Measurements from ENCODE around the gene MRPS7.

MRPS7 gene

GRCh38 chr17:75241996-75242460, 19.7 kb upstream of the MRPS7 start:
- no peaks in the 10 kb centered on the region for H4K20me1 ChIP-seq (ENCODE audit: low read depth, low read length)
- H3K27ac ChIP-seq (ENCODE audit: low read depth, low read length): no peak overlapping the region
- H3K9me3 ChIP-seq (ENCODE audit: insufficient read depth, low read length): no peaks in the 10 kb centered on the region
- H2AFZ ChIP-seq (ENCODE audit: low read depth, low read length, severe bottlenecking): no peak overlapping the region
- H3K9me2 ChIP-seq (replicated peaks; ENCODE audit: insufficient read depth, low read length): no peaks in the 10 kb centered on the region
- H3K36me3 ChIP-seq (ENCODE audit: low read length): no peaks in the 10 kb centered on the region
- no peak overlapping the region for H3K9ac ChIP-seq (ENCODE audit: low read length)
- H3K4me3 ChIP-seq (ENCODE audit: insufficient read depth, low read length, poor library complexity, severe bottlenecking): no peak overlapping the region
- 0 out of 2 replicates have a peak, but pooled peaks cover 4% of the 10 kb centered on the region for H3K79me2 ChIP-seq (ENCODE audit: insufficient read depth, low read length)
- no peak overlapping the region for H3K4me2 ChIP-seq (ENCODE audit: low read depth, low read length, poor library complexity, severe bottlenecking)
- no peaks in the 10 kb centered on the region for H3K27me3 ChIP-seq (ENCODE audit: low read length)
- TF ChIP-seq CTCF (IDR thresholded peaks at IDR 0.05; ENCODE audit: insufficient read depth, low read length, poor library complexity, severe bottlenecking): no peak
- no peak for TF ChIP-seq EZH2phosphoT487 (conservative IDR thresholded peaks at IDR 0.05; ENCODE audit: low read length)
- peaks cover 6% of the 10 kb centered on the region; the same call in 1 of the 2 replicates for H3F3A ChIP-seq (ENCODE audit: insufficient read depth)

DNA sequence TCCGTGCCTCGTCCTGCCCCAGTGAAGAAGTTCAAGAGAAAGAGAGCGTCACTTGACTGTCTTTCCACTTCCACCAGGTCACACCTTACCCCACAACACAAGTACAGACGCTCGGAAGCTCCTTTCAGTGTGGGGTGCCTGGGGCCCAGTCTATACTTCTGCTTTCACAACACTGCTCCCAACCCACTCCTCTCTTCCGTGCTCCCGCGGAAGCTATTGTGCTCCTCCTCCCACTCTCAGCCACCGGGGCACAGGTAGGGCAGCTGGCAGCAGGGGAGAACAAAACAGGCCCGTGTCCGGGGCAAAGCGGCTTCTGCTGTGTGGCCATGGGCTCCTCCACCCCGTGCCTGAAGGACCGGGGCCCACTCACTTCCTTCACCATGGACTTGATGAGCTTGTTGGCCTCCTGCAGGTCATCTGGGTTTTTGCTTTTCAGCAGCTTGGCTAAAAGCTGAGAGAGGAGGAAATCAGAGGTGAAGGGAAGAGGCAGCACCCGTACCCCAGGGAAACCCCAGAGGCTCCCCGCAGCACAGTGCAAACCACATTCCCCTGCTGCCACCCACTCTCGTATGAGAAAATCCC, 19.1 kb upstream of the MRPS7 start:
- H3K4me3 ChIP-seq (ENCODE audit: insufficient read depth, low read length, poor library complexity, severe bottlenecking): no peak overlapping the region
- H3F3A ChIP-seq (ENCODE audit: insufficient read depth): peaks cover 6% of the 10 kb centered on the region; the same call in 1 of the 2 replicates
- no peaks in the 10 kb centered on the region for H3K27me3 ChIP-seq (ENCODE audit: low read length)
- no peak overlapping the region for H3K27ac ChIP-seq (ENCODE audit: low read depth, low read length)
- no peak overlapping the region for H3K4me2 ChIP-seq (ENCODE audit: low read depth, low read length, poor library complexity, severe bottlenecking)
- TF ChIP-seq EZH2phosphoT487 (conservative IDR thresholded peaks at IDR 0.05; ENCODE audit: low read length) (no peak), CTCF (IDR thresholded peaks at IDR 0.05; ENCODE audit: insufficient read depth, low read length, poor library complexity, severe bottlenecking) (no peak)
- H3K36me3 ChIP-seq (ENCODE audit: low read length): no peaks in the 10 kb centered on the region
- H2AFZ ChIP-seq (ENCODE audit: low read depth, low read length, severe bottlenecking): no peak overlapping the region
- H3K9ac ChIP-seq (ENCODE audit: low read length): no peak overlapping the region
- no peaks in the 10 kb centered on the region for H3K9me3 ChIP-seq (ENCODE audit: insufficient read depth, low read length)
- H3K9me2 ChIP-seq (replicated peaks; ENCODE audit: insufficient read depth, low read length): no peaks in the 10 kb centered on the region
- H3K79me2 ChIP-seq (ENCODE audit: insufficient read depth, low read length): peaks cover 6% of the 10 kb centered on the region
- H4K20me1 ChIP-seq (ENCODE audit: low read depth, low read length): no peaks in the 10 kb centered on the region

- H3K36me3 ChIP-seq (ENCODE audit: low read length): no peaks in the 10 kb centered on the region
Observed at GRCh38 chr17:75244133-75244866, 17.4 kb upstream of the MRPS7 start.

More at GRCh38 chr17:75244133-75244866, 17.4 kb upstream of the MRPS7 start:
- Histone ChIP-seq H4K20me1 (ENCODE audit: low read depth, low read length) (no peaks in the 10 kb centered on the region), H3K27ac (ENCODE audit: low read depth, low read length) (no peak overlapping the region), H3K4me2 (ENCODE audit: low read depth, low read length, poor library complexity, severe bottlenecking) (no peak overlapping the region), H3F3A (ENCODE audit: insufficient read depth) (no peaks in the 10 kb centered on the region), H3K9ac (ENCODE audit: low read length) (no peak overlapping the region), H2AFZ (ENCODE audit: low read depth, low read length, severe bottlenecking) (no peak overlapping the region), H3K4me3 (ENCODE audit: insufficient read depth, low read length, poor library complexity, severe bottlenecking) (no peak overlapping the region), H3K9me2 (replicated peaks; ENCODE audit: insufficient read depth, low read length) (no peaks in the 10 kb centered on the region), H3K79me2 (ENCODE audit: insufficient read depth, low read length) (peaks cover 19% of the 10 kb centered on the region), H3K9me3 (ENCODE audit: insufficient read depth, low read length) (no peaks in the 10 kb centered on the region), H3K27me3 (ENCODE audit: low read length) (no peaks in the 10 kb centered on the region)
- TF ChIP-seq CTCF (IDR thresholded peaks at IDR 0.05; ENCODE audit: insufficient read depth, low read length, poor library complexity, severe bottlenecking): no peak
- no peak for TF ChIP-seq EZH2phosphoT487 (conservative IDR thresholded peaks at IDR 0.05; ENCODE audit: low read length)

All from SU-DHL-6 (cell line).